GM10847 (cell line): ENCODE measurements around the gene CLDND2.
A peak's percentile ranks its signal among the peaks of the same experiment; 100 is the strongest.

Experiments
- POLR2A ChIP-seq: IDR thresholded peaks from 2 replicates; pipeline ENCODE4 v1.6.1; 2011; ENCODE audit not compliant: insufficient read length; ENCODE audit errors: extremely low read depth

CLDND2 gene

GRCh38 chr19:51389143-51389542 lies 20.3 kb upstream of the CLDND2 start:
- no peak for TF ChIP-seq POLR2A

GRCh38 chr19:51387924-51388389 lies 19.2 kb upstream of the CLDND2 start, which contains the start of gene LIM2:
LIM2 (minus strand) TSS chr19:51387974; CDS start chr19:51387443, 531 bp downstream.
- no peak for TF ChIP-seq POLR2A

DNA sequence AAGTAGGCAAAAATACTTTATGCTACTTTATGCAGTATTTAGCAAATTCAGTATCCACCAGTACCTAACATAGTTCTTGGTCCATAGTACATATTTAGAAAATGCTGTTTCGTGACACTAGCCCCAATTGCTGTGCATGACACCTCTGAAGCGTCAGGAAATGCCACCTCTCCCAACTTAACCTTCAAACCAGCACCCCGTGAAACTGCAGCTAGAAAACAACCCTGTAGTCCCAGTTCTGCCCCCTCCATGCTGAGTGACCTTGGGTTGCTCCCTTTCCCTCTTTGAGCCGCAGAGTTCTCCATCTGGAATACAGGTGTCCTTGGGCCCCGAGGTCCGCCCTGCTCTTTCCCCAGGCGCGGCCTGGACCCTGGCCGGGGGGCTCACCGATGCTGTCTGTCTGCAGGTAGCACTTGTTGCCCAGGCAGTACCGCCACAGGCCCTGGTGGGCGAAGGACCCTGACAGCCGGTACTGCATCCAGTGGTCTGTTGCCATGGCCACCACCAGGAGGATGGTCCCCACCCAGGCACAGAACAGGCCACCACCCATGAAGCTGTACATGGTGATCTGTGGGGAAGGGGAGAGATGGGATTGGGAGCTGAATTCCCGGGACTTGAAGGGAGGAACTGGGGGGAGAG lies 18.2 kb upstream of the CLDND2 start:
- TF ChIP-seq POLR2A = no peak

- TF ChIP-seq POLR2A = no peak
These were observed 13.2 kb upstream of the CLDND2 start for GRCh38 chr19:51382004-51382403.

- no peak for TF ChIP-seq POLR2A
These were observed 11.6 kb upstream of the CLDND2 start for GRCh38 chr19:51380379-51380778.

DNA sequence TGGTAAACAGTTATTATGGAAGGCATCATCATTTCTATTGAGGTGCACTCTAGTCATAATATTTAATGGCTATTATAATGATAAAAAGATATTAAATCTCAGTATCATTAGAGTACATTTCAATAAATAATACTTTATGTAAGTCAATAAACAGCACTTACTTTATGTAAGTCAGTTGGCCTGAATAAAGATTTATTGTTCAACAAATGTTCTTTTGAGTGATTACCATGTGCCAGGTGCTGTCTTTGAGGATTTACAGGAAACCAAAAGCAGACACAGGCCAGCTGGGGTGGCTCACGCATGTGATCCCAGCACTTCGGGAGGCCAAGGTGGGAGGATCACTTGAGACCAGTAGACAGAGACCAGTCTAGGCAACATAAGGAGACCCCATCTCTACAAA lies 8.6 kb upstream of the CLDND2 start:
- no peak for TF ChIP-seq POLR2A

DNA sequence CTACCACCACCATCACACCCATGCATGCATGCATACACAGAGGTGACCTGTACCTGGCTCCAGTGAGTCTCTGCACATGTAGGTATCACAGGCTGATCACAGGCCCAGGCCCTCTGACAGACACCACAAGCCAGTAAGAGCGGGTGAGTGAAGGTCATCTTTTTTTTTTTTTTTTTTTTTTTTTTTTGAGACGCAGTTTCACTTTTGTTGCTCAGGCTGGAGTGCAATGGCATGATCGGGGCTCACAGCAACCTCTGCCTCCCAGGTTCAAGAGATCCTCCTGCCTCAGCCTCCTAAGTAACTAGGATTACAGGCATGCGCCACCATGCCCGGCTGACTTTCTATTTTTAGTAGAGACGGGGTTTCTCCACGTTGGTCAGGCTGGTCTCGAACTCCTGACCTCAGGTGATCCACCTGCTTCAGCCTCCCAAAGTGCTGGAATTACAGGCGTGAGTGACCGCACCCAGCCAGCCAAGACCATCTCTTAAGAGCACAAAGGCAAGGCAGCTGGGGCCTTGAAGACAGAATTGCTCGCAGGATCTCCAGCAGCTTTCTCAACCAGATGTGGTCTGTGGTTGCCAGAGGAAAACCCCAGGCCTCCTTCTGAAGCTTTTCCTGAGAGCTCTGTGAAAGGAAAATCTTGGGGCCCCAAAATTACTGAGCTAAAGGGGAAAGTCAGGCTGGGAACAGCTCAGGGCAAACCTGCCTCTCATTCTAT lies 6.9 kb upstream of the CLDND2 start:
- no peak for TF ChIP-seq POLR2A

DNA sequence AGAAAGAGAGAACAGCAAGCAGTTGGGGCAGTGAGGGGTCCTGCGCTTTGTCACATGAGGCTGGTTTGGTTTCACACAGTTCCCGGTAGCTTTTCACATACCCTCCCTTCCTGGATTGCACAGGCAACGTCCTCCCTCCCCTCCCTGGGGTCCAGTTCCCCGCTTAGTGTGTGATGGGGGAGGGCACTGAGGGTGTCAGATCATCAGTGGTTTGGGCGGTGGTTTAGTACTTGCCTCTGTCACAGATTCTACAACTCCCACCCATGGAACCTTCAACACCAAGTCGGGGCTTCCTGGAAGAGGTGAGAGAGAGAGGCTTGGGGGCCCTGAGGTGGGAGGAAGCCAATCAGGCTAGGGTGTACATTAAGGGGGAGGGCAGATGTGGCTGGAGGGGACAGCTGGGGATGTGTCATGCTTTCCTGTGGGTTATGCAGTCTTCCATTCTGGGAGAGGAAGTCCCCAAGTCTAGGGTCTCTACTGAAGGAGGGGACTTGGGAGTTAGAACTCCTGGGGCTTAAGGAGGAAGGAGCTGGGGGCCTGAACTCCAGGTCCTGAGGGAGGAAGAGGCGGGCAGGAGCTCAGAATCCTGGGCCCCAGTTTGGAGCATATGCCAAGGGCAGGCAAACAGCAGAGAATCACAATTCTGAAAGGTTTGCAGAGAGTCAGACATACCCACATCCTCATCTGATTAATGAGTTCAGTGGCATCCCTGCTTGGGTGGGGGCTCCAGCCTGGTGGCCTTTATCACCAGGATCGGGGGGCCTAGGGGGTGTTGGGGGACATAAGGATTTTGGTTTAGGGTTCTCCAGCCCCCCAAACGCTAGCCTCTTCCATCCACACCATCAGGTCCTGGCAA lies 4.1 kb upstream of the CLDND2 start, which contains the start of gene NKG7:
Gene NKG7 (minus strand): TSS at position 6 of the 856 bp plus-strand sequence. CDS start 119 bp downstream, outside the sequence.
- TF ChIP-seq POLR2A = no peak

GRCh38 chr19:51372021-51372648 lies 3.3 kb upstream of the CLDND2 start:
- TF ChIP-seq POLR2A = no peak

- no peak for TF ChIP-seq POLR2A
These were observed 2.4 kb upstream of the CLDND2 start for GRCh38 chr19:51371186-51371690.

GRCh38 chr19:51370230-51370629 lies 1.4 kb upstream of the CLDND2 start:
- TF ChIP-seq POLR2A = no peak

- TF ChIP-seq POLR2A = peak; percentile 67
These were observed 1.0 kb downstream of the CLDND2 start for GRCh38 chr19:51367565-51368365.

DNA sequence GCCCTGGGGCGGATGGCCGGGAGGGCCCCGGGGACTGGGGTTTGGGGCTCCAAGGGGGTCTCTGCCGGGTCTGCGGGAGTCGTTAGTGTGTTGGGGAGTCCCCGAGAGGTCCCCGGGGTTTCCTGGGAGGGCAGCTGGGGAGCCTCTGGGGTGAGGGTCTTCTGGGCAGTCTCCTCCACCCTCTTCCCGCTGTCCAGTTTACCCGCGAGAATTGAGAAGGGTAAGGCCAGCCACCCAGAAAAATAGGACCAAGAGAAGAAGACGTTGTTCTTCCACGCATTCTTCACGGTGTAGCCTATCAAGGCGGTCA lies 1.6 kb downstream of the CLDND2 start:
- TF ChIP-seq POLR2A = no peak
